ENCODE data around the gene DLG2.

- TF ChIP-seq CTCF (IDR thresholded peaks at IDR 0.05; ENCODE audit: insufficient read depth, low read depth, low read length) (no peak), EZH2 (IDR thresholded peaks at IDR 0.05; ENCODE audit: insufficient read depth, low read length) (no peak)
These were observed 531.9 kb downstream of the DLG2 start for GRCh38 chr11:85095239-85095638.
